ENCODE data around the gene MEIS1.

GRCh38 chr2:66555501-66556324 is 120.8 kb downstream of the MEIS1 start:
- TF ChIP-seq, protein P1, sequence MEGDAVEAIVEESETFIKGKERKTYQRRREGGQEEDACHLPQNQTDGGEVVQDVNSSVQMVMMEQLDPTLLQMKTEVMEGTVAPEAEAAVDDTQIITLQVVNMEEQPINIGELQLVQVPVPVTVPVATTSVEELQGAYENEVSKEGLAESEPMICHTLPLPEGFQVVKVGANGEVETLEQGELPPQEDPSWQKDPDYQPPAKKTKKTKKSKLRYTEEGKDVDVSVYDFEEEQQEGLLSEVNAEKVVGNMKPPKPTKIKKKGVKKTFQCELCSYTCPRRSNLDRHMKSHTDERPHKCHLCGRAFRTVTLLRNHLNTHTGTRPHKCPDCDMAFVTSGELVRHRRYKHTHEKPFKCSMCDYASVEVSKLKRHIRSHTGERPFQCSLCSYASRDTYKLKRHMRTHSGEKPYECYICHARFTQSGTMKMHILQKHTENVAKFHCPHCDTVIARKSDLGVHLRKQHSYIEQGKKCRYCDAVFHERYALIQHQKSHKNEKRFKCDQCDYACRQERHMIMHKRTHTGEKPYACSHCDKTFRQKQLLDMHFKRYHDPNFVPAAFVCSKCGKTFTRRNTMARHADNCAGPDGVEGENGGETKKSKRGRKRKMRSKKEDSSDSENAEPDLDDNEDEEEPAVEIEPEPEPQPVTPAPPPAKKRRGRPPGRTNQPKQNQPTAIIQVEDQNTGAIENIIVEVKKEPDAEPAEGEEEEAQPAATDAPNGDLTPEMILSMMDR (conservative IDR thresholded peaks at IDR 0.05): no peak
- no peak for TF ChIP-seq EZH2 (IDR thresholded peaks at IDR 0.05; ENCODE audit: low read depth)
